Activated effector memory CD4-positive, alpha-beta T cell treated with Interleukin-2 at 50 U/mL for 16 hours (primary cell): ENCODE results near the gene HOXB8.

Experiments
- DNase-seq: peaks from one replicate; pipeline ENCODE4 v3.0.0-alpha.2; 2020

HOXB8 gene

DNA sequence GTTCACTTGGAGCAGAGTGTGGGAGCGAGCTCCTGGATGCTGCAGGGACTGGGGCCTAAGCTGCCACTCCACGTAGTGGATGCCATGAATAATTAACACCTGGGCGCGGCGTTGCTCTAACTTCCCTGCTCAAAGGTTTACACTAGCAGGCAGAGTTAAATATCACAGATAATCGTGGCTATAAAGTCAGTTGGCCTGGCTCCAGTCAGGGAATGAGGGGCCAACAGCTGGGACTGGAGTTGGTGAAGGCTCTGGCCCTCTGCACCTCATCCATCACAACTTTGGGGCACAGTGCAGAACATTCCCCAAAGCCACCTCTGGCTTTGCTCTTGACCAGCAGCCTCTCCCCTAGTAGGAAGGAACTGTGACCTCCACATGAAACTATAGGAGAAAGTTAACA, 47.9 kb downstream of the HOXB8 start:
- DNase-seq = no peak

DNA sequence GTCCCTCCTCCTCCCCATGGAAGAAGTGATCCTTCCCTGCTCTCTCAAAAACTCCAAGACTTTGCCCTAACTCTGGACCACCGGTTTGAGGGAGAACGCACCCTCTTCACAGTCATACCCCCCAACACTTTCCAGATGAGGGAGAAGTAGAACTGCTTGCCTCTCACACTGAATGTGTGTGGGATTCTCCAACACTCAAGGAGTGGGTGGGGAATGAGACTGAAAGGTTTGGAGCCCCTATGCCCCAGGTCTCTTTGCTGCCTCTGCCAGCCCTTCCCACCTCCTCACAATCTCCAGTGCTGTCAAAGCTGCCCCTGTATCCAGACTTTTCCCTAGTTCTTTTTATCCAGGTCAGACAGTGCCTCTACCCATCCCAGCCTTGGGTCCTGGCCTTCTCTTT, 48.4 kb downstream of the HOXB8 start:
- DNase-seq = no peak

DNA sequence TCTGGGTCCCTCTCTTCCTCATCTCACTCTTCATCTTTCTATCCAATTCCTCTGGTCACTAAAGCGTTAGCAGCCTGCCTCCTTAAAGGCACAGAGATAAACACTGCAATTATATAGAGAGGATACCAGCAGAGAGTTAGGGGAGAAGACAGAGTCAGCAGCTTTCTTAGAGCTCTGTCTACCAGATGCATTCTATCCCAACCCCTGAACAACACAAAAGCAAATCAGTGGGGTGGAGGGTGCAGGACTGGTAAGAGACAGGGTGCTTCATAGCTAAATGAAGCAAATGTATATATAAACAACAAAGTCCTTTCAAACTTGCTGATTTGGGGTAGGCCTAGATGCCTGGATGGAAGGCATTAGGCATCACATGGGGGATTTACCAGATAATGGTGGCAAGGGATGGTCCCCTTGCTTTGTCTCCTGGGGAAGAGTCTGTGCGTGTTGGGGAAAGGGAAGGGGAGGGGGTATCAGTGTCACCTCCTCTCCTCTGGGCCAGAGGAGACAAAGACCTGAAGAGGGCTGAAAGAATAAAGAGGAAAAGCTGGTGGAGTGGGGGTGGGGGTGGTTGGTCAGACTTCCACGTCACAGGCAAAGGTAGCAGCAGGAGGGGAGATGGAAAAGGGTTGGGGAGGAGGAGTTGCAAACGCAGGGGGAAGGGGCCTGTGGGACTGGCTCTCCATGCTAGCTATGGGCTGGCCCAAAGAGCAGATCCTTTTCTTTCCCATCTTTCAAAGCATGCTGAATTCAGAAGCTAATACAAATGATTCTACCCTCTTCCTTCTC, 49.0 kb downstream of the HOXB8 start:
- no peak for DNase-seq

DNA sequence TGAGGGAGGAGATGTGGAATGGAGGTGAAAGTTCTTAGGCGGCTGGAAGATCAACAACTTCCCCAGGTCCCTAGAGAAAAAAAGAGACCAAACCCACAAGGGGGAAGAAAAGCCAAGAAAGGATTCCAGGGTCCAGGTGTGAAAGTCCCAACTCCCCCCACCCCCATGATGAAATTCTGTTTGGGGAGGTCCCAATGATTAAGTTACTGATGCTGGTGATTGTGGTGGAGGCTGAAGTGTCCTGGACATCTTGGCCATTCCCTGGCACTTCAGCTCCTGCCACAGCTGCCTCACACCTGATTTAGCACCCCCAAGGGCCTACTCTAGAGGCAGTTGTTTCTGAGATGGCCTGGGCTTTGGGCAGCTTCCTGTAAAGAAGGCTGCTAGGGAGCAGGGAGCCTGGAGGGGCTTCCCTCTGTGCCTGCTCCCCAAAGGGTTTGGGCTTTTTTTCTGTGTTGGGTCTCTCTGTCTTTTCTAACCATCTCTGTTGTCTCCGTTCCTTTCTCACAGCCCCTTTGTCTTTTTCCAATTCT, 50.0 kb downstream of the HOXB8 start:
- DNase-seq = no peak

DNA sequence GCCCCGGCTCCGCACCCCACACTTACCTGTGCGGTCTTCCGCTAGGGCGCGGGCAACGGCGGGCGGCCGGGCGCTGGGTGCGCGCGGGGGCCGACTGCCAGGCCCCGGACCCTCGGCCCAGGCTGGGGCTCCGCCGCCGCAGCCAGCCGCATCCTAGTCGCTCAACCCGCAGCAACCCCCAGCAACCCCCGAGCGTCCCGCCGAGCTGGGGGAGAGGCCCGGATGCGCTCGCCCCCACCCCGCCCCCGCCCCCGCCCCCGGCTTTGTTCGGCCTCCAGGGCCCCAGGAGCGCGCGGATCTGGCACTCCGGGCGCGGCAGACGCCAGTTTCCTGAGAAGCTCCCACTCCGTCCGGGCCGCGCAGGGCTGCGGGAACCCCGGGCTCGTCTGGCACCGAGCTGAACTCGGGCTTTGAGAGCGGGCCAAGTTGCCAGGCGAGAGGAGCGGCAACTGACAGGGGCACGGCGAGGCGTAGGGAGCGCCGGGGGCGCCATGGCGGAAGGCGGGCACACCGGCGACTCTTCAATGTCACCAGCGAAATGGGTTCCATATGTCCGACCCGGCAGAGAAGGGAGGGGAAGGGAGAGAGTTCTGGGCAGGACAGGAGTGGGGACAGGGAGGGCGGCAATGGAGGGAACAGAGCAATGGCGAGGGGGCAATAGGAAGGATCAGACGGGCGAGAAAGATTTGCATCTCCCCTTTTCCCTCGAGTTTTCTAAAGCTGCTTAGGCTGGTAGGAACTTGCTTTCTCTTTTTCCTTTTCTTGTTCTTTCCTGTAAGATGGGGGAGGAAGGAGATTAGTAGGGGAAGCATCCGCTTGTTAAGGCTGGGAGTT, 50.7 kb downstream of the HOXB8 start:
- no peak for DNase-seq

DNA sequence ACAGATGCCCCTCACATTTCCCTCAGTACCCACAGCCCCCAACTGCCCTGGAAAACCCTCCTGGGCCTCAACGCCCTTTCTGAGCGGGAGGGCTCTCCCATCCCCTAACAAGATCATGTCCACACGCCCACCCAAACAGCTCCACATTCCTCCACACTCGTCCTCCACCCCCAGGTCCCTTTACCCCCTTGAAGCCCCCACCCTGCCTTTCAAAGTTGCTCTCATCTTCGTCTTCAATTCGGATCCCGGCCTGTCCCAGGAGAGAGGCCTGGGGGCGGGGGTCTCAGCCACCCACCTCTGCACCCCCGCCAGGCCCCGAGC, 51.3 kb downstream of the HOXB8 start:
- DNase-seq = no peak

DNA sequence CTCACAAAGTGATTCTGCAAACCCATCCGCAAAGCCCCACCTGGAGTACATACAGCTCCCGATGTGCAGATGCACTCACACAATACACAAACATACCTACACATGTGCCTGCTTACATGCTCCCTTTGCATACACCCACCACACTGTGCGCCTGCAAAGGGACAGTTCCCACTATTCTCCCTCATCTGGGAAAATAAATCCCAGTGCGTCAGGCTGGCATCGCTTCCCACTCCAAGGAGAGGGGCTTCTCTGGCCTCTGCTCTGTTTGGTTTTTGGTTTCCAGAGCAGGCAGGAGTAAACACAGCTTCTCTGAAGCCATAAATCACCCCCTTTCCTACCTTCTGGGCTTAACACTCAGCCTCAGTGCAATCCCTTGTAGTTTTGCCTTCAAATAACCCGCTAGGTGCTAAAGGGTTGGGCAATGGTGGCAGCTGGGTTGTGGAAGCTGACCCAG, 51.7 kb downstream of the HOXB8 start:
- DNase-seq = no peak

DNA sequence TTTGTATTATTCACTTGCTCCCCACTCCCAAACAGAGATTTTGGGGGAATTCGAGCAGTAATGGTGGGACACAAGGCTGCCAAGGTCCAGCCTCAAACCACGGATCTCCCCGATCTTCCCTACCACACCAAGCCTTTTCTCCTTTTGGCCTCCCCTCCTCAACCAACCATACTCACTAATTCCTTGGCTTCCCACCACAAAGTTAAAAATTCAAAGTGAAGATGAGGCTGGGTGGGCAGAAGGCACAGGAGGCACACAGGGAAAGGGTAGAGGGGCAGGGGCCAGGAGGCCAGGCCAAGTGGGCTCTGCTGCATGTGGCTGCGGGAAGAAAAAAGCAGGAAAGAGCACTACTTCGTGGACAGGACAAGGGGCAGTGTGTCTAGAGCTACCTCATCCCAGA, 52.2 kb downstream of the HOXB8 start:
- no peak for DNase-seq
